Measurements from ENCODE around the gene GNPTG.

DNA sequence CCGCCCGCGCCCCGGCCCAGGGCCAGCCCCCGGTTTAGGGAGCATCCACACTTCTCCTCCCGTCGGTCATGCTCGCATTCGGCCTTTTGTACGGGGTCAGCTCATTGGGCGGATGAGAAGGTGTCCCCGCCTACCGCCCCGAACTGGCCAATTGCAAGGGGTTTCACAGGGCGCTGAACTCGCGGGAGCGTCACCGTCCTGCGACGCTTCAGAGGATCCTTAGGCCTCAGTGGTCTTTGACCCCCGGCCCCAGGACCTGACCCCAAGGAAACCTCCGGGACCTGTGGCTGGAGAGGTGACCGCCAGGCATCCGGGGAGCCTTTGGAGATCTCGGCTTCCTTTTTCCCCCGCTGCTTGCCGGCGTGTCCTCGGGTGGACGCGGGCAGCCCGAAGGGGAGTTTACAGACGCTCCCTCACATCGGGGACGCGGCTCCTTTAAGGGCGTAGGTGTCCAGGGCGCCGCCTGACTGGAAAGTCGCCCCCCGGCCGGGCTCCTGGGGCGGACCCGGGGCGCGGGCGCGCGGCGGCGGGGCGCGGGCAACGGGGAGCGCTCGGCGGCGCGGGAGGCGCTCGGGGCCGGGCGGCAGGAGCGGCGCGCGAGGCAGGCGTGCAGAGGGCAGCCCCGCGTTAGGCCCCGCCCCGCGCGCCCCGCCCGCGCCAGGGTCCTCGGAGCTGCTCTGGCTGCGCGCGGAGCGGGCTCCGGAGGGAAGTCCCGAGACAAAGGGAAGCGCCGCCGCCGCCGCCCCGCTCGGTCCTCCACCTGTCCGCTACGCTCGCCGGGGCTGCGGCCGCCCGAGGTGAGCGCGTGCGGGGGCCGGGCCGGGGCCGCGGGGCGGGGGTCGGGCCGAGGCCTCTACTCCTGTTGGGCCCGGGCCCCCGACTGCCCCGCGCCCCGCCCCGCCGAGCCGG is 42.5 kb upstream of the GNPTG start, which contains the start of gene UBE2I:
- peak; percentile 12 to 65 (median 49) for TF ChIP-seq POLR2AphosphoS5 (IDR thresholded peaks at IDR 0.05)
- TF ChIP-seq, protein P1, sequence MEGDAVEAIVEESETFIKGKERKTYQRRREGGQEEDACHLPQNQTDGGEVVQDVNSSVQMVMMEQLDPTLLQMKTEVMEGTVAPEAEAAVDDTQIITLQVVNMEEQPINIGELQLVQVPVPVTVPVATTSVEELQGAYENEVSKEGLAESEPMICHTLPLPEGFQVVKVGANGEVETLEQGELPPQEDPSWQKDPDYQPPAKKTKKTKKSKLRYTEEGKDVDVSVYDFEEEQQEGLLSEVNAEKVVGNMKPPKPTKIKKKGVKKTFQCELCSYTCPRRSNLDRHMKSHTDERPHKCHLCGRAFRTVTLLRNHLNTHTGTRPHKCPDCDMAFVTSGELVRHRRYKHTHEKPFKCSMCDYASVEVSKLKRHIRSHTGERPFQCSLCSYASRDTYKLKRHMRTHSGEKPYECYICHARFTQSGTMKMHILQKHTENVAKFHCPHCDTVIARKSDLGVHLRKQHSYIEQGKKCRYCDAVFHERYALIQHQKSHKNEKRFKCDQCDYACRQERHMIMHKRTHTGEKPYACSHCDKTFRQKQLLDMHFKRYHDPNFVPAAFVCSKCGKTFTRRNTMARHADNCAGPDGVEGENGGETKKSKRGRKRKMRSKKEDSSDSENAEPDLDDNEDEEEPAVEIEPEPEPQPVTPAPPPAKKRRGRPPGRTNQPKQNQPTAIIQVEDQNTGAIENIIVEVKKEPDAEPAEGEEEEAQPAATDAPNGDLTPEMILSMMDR (IDR thresholded peaks at IDR 0.05): no peak
- no peak for TF ChIP-seq POLR2A (IDR thresholded peaks at IDR 0.05)
